Mesangial cell (primary cell): ENCODE measurements around the gene PRRT2. TPM values are rescaled to one million over a fixed set of nuclear protein-coding genes. Genes with fewer than 3 reads are reported as not detected.

ENCODE experiments used
- total RNA-seq: library from RNA; depleted of rRNA; stranded (reverse); fragments of >200 nt; gene quantifications from 2 replicates; pipeline ENCODE4 v1.2.3, GENCODE V29; 2015

Gene PRRT2
- total RNA-seq, result 0.25 and 0.98 TPM in 2 replicates

DNA sequence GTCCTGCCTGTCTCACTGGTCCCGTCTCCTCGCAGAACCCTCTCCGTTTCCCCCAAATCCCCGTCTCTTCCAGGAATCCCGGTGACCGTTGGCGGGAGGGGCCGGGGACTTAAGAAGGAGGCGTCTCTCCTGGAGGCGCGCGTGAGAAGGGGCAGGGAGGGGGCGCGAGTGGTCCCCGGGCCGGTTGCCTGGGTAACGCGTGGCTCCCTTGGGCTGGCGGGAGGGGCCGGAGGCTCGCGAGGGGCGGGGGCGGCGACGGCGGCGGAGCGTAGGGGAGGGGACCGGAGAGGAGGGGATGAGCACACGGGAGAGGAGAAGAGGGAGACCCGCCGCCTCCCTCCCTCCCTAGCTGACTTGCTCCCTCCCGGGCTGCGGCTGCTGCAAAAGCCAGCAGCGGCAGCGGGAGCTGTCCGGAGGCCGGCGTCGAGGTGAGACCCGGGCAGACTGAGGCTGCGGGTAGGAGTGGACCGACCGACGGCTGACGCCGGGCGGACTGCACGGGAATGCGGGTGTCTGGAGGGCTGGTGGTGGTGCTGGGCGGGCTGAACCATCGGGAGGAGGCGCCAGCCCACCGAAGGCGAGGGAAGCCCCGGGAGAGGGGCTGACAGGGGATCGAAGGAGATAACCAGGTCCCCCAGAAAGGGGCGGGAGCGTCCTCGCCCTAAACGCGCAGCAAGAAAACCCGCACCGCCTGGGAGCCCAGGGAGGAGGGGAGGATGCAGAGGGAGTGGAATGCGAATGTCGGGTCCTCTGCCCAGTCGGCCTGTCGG lies at the start of gene PRRT2:
TSS of gene PRRT2 (plus strand) at position 298 of the 770 bp plus-strand sequence. CDS start 862 bp downstream, outside the sequence.

GRCh38 chr16:29777576-29778350 lies 34.2 kb upstream of the PRRT2 start, which contains the start of gene ZG16:
Gene ZG16, plus strand, starts transcription at chr16:29778256. Its CDS starts 1,011 bp downstream, at chr16:29779267.

DNA sequence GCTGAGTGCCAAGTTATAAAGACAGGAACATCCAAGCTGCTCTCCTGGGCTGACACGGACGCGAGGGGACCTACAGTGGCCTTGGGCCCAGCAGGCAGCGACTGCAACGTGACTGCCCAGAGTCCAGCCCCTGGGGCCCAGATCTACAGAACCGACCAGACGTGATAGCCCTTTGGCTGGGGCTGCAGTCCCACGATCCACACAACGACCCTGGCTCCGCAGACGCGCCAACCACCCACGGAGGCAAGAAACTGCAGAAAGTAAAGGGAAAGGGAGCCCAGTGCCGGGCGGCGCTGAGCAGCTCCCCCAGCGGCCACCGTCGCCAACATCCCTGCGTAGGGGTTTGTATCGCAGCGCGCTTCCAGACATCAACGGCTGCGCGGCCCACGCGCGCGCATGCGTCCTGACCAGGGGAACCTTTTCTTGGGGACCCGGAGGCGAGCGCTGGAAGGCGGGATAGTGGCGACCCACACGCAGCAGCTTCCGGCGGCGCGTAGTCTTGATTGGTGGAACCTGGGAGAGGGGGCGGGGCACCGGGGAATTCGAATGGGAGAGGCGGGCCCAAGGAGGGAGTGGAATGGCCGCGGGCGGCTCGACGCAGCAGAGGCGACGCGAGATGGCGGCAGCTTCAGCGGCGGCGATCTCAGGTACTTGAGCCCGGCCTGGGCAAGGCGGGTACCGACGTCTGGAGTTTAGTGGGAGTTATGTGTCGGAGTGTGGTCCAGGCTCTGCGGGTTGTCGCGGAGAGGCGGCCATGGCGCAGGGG lies 21.6 kb upstream of the PRRT2 start, which contains the start of gene KIF22:
TSS of gene KIF22 (plus strand) at position 569 of the 766 bp plus-strand sequence. CDS start at position 578, 9 bp downstream.

DNA sequence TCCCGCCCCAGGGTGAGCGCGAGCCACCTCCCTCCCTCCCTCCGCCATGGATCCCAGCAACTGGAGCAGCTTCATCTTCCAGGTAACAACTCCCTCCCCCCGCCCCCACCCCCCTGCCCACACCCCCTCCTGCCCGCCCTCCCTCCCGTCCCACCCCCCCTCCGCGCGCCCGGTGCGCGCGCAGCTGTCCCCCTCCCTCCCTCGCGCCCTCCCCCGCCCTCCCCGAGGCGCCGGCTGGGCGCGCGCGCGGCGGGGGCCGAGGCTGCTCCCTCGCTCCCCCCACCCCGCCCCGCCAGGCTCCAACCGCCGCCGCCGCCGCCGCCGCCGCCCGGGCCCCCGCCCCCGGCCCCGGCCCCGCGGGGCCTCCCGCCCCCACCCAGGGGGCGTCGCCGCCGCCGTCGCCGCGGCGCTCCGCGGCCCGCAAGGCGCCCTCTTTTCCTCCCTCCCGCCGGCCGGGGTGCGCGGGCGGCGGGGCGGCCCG lies 5.9 kb upstream of the PRRT2 start, which contains the start of gene MAZ:
TSS of gene MAZ (plus strand) at position 431 of the 481 bp plus-strand sequence. CDS start 173 bp downstream, outside the sequence.

GRCh38 chr16:29815793-29816693 lies 4.0 kb downstream of the PRRT2 start, which contains the start of gene PAGR1:
Gene PAGR1, plus strand, starts transcription at chr16:29816152. Its CDS starts 374 bp downstream, at chr16:29816526.

DNA sequence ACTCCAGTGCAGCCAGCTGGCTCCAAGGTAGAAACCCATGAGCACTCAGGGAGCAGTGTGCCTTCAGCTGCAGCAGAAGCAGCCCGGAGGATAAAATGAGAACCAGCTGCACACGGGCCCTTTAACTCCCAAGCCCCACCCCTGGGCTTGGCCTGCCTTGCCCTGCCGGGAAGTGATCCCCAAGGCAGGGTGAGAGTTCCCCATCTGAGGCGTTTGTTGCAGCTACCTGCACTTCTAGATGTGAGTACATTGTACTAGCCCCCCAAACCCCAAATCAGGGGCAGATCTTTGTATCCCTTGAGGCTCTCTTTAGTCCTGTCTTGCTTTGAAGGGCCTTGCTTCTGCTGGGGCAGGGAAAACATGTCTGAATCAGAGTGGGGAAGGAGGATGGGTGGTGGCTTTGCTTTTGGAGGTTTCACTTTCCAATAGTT lies 8.3 kb downstream of the PRRT2 start, which contains the start of gene MVP:
TSS of gene MVP (plus strand) at position 192 of the 431 bp plus-strand sequence. CDS start 10,088 bp downstream, outside the sequence.

GRCh38 chr16:29862884-29863668 lies 51.1 kb downstream of the PRRT2 start, which contains the start of gene CDIPT:
Gene CDIPT, minus strand, starts transcription at chr16:29863226. Its CDS starts 369 bp downstream, at chr16:29862857.

Other genes starting within 250 kb of the PRRT2 start
- 0.25 and 0.49 TPM in 2 replicates for gene SPN, start 148.9 kb upstream of the PRRT2 start, total RNA-seq
- gene QPRT, start 133.0 kb upstream of the PRRT2 start, total RNA-seq, result 124 and 265 TPM in 2 replicates
- gene C16orf54, start 66.2 kb upstream of the PRRT2 start, total RNA-seq, result under 0.01 TPM in 1 of 2 replicates, not detected in the other
- gene ZG16, start 33.9 kb upstream of the PRRT2 start, total RNA-seq, result not detected in 2 replicates
- gene KIF22, start 21.4 kb upstream of the PRRT2 start, total RNA-seq, result 19.4 and 130 TPM in 2 replicates
- gene MAZ, start 5.7 kb upstream of the PRRT2 start, total RNA-seq, result 482 and 486 TPM in 2 replicates
- gene PAGR1, start 4.0 kb downstream of the PRRT2 start, total RNA-seq, result 19.9 and 38.3 TPM in 2 replicates
- gene MVP, start 8.3 kb downstream of the PRRT2 start, total RNA-seq, result 178 and 255 TPM in 2 replicates
- 94.5 and 128 TPM in 2 replicates for gene CDIPT, start 51.0 kb downstream of the PRRT2 start, total RNA-seq
- gene SEZ6L2, start 87.4 kb downstream of the PRRT2 start, total RNA-seq, result 13.0 and 66.6 TPM in 2 replicates
- 13.9 and 25.9 TPM in 2 replicates for gene ASPHD1, start 88.3 kb downstream of the PRRT2 start, total RNA-seq
- 11.4 and 12.5 TPM in 2 replicates for gene KCTD13, start 114.0 kb downstream of the PRRT2 start, total RNA-seq
- 89.3 and 173 TPM in 2 replicates for gene TMEM219, start 149.9 kb downstream of the PRRT2 start, total RNA-seq
- gene TAOK2, start 161.7 kb downstream of the PRRT2 start, total RNA-seq, result 32.3 and 39.7 TPM in 2 replicates
- gene HIRIP3, start 183.4 kb downstream of the PRRT2 start, total RNA-seq, result 5.7 and 21.7 TPM in 2 replicates
- 39.2 and 97.6 TPM in 2 replicates for gene INO80E, start 184.0 kb downstream of the PRRT2 start, total RNA-seq
- gene DOC2A, start 198.8 kb downstream of the PRRT2 start, total RNA-seq, result 0.49 and 0.76 TPM in 2 replicates
- gene C16orf92, start 211.0 kb downstream of the PRRT2 start, total RNA-seq, result not detected in 2 replicates
- gene TLCD3B, start 219.1 kb downstream of the PRRT2 start, total RNA-seq, result 0.13 and 0.98 TPM in 2 replicates